H9 (cell line): ENCODE measurements around the gene HYDIN. TPM values are rescaled to one million over a fixed set of nuclear protein-coding genes. Genes with fewer than 3 reads are reported as not detected.

Source experiments
- DNase-seq: peaks from one replicate; pipeline ENCODE4 v3.0.0-alpha.2; 2017
- H2AFZ ChIP-seq: one replicate; pipeline ENCODE4 v1.6.1; 2013; ENCODE audit warnings: mild to moderate bottlenecking, low read length, control low read depth, moderate library complexity
- H2AK5ac ChIP-seq: 2 replicates; pipeline ENCODE4 v1.6.1; 2013; ENCODE audit warnings: low read length, control low read depth, mixed read lengths; ENCODE audit not compliant: insufficient read length
- H2BK120ac ChIP-seq: one replicate; pipeline ENCODE4 v1.6.1; 2013; ENCODE audit warnings: low read depth, mild to moderate bottlenecking, low read length, control low read depth, inconsistent platforms; ENCODE audit not compliant: poor library complexity, severe bottlenecking
- H2BK12ac ChIP-seq: 2 replicates; pipeline ENCODE4 v1.6.1; 2013; ENCODE audit warnings: low read length, control low read depth, mixed read lengths, low read depth; ENCODE audit not compliant: insufficient read length
- H2BK15ac ChIP-seq: 2 replicates; pipeline ENCODE4 v1.6.1; 2013; ENCODE audit warnings: low read depth, low read length, control low read depth
- H2BK20ac ChIP-seq: one replicate; pipeline ENCODE4 v1.6.1; 2013; ENCODE audit warnings: low read depth, mild to moderate bottlenecking, low read length, control low read depth, inconsistent platforms; ENCODE audit not compliant: poor library complexity, severe bottlenecking
- H2BK5ac ChIP-seq: 2 replicates; pipeline ENCODE4 v1.6.1; 2013; ENCODE audit warnings: low read length, control low read depth, mixed read lengths; ENCODE audit not compliant: insufficient read length
- H3K14ac ChIP-seq: 2 replicates; pipeline ENCODE4 v1.6.1; 2013; ENCODE audit warnings: low read length, control low read depth; ENCODE audit not compliant: insufficient read depth
- H3K18ac ChIP-seq: 2 replicates; pipeline ENCODE4 v1.6.1; 2013; ENCODE audit warnings: low read depth, mild to moderate bottlenecking, mixed read lengths, low read length, control low read depth; ENCODE audit not compliant: insufficient read length
- H3K23ac ChIP-seq: 2 replicates; pipeline ENCODE4 v1.6.1; 2013; ENCODE audit warnings: low read length, control low read depth, mixed read lengths, low read depth; ENCODE audit not compliant: insufficient read length
- H3K23me2 ChIP-seq: 2 replicates; pipeline ENCODE4 v1.6.1; 2013; ENCODE audit warnings: low read depth, mild to moderate bottlenecking, mixed read lengths, low read length, control low read depth; ENCODE audit not compliant: insufficient read length, poor library complexity, severe bottlenecking
- H3K27ac ChIP-seq: 2 replicates; pipeline ENCODE4 v1.5.1; 2013; ENCODE audit warnings: low read length, control low read depth, mixed read lengths, low read depth; ENCODE audit not compliant: insufficient read length
- H3K27me3 ChIP-seq: 2 replicates; pipeline ENCODE4 v1.6.1; 2013; ENCODE audit warnings: low read length, control low read depth, inconsistent platforms; ENCODE audit not compliant: insufficient read depth
- H3K4ac ChIP-seq: 2 replicates; pipeline ENCODE4 v1.6.1; 2013; ENCODE audit warnings: low read depth, mild to moderate bottlenecking, control low read depth, inconsistent platforms, low read length, moderate library complexity
- H3K4me1 ChIP-seq: 2 replicates; pipeline ENCODE4 v1.6.1; 2013; ENCODE audit warnings: low read length, control low read depth, inconsistent platforms; ENCODE audit not compliant: insufficient read depth
- H3K4me2 ChIP-seq: 2 replicates; pipeline ENCODE4 v1.6.1; 2013; ENCODE audit warnings: low read length, control low read depth, mixed read lengths; ENCODE audit not compliant: insufficient read length, insufficient read depth
- H3K56ac ChIP-seq: 2 replicates; pipeline ENCODE4 v1.6.1; 2013; ENCODE audit warnings: low read depth, mild to moderate bottlenecking, mixed read lengths, low read length, control low read depth; ENCODE audit not compliant: insufficient read length
- H3K79me1 ChIP-seq: 2 replicates; pipeline ENCODE4 v1.6.1; 2013; ENCODE audit warnings: low read depth, mild to moderate bottlenecking, moderate library complexity, low read length, control low read depth, inconsistent platforms; ENCODE audit not compliant: insufficient read depth, poor library complexity, severe bottlenecking
- H3K79me2 ChIP-seq: 2 replicates; pipeline ENCODE4 v1.6.1; 2013; ENCODE audit warnings: low read length, control low read depth, inconsistent platforms; ENCODE audit not compliant: insufficient read depth
- H3K9ac ChIP-seq: 2 replicates; pipeline ENCODE4 v1.6.1; 2013; ENCODE audit warnings: low read length, control low read depth, mixed read lengths; ENCODE audit not compliant: insufficient read length; ENCODE audit errors: extremely low read depth
- H3K9me3 ChIP-seq: one replicate; pipeline ENCODE4 v1.6.1; 2013; ENCODE audit warnings: low read depth, low read length, inconsistent platforms; ENCODE audit not compliant: control insufficient read depth
- H3T11ph ChIP-seq: one replicate; pipeline ENCODE4 v1.6.1; 2013; ENCODE audit warnings: mild to moderate bottlenecking, low read length, control low read depth, inconsistent platforms
- H4K20me1 ChIP-seq: one replicate; pipeline ENCODE4 v1.6.1; 2013; ENCODE audit not compliant: control insufficient read depth, insufficient read length, insufficient read depth
- H4K5ac ChIP-seq: 2 replicates; pipeline ENCODE4 v1.6.1; 2013; ENCODE audit warnings: low read depth, mild to moderate bottlenecking, mixed read lengths, low read length, control low read depth; ENCODE audit not compliant: insufficient read length
- H4K8ac ChIP-seq: replicated peaks from 2 replicates; pipeline ENCODE4 v1.6.1; 2013; ENCODE audit warnings: low read length, control low read depth, mixed read lengths, low read depth; ENCODE audit not compliant: insufficient read length
- H4K91ac ChIP-seq: 2 replicates; pipeline ENCODE4 v1.6.1; 2013; ENCODE audit warnings: low read depth, mild to moderate bottlenecking, moderate library complexity, mixed read lengths, low read length, control low read depth; ENCODE audit not compliant: insufficient read length
- H3K27ac Mint-ChIP-seq, 3 experiments: 2 replicates in 2 of 3; 3 replicates in 1 of 3; pipeline ENCODE4 v1.8.0; 2020 to 2021; ENCODE audit warnings: mixed read lengths in 3 of 3, mild to moderate bottlenecking in 1 of 3, moderate library complexity in 1 of 3
- H3K27me3 Mint-ChIP-seq: 2 replicates; pipeline ENCODE4 v1.8.0; 2021; ENCODE audit warnings: low read depth, mild to moderate bottlenecking, moderate library complexity, mixed read lengths
- H3K36me3 Mint-ChIP-seq, 3 experiments: 2 replicates in 2 of 3; 3 replicates in 1 of 3; pipeline ENCODE4 v1.8.0; 2020 to 2021; ENCODE audit warnings: low read depth in 3 of 3, mixed read lengths in 3 of 3; ENCODE audit not compliant: insufficient read depth in 1 of 3
- H3K4me1 Mint-ChIP-seq, 2 experiments: 2 replicates each; pipeline ENCODE4 v1.8.0; 2020; ENCODE audit warnings: mixed read lengths in 2 of 2
- H3K4me3 Mint-ChIP-seq, 2 experiments: 2 replicates in 1 of 2; 3 replicates in 1 of 2; pipeline ENCODE4 v1.8.0; 2020 to 2021; ENCODE audit warnings: mild to moderate bottlenecking in 2 of 2, mixed read lengths in 2 of 2, moderate library complexity in 1 of 2
- H3K9me3 Mint-ChIP-seq, 2 experiments: 2 replicates in 1 of 2; 3 replicates in 1 of 2; pipeline ENCODE4 v1.8.0; 2020; ENCODE audit warnings: mild to moderate bottlenecking in 2 of 2, mixed read lengths in 2 of 2, moderate library complexity in 1 of 2
- WGBS: extraction: QIAGEN DNeasy Blood & Tissue Kit; methylation state at CpG from one replicate; pipeline ENCODE4 v1.1.7; 2013; ENCODE audit warnings: missing lambda C conversion rate, low lambda C conversion rate, mixed read lengths; ENCODE audit not compliant: insufficient read length; ENCODE audit errors: extremely low coverage; 5-methylcytosine and 5-hydroxymethylcytosine counted together
- total RNA-seq: library from RNA; stranded (reverse); gene quantifications from 2 replicates; pipeline ENCODE4 v1.2.1, GENCODE V29; 2021
- TF ChIP-seq, protein P1 (sequence below): fragments of 200-600 bp; sonication (generic); conservative IDR thresholded peaks from 3 replicates; pipeline ENCODE4 v1.8.0; 2021; ENCODE audit warnings: antibody characterized with exemption, mild to moderate bottlenecking

Gene HYDIN
- total RNA-seq, 1 experiment from 2014 or later = 1.7 TPM

DNA sequence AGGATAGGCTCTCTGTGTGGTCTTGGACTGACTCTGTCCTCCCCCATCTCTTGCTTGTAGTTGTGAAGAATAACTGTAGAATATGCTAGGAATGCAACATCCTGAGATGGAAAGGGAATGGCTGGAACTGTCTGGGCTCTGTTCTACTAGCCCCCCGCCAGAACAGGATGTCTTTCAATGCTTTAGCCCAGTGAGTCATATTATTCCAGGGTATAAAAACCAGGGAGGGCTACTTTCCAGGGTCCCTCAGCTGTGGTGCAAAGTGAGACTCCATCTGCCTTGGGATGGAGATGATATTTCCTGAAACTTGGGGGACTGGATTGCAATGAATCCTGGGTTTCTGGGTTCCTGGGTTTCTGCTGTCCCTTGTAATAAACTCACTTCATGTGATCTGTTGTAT is 32.1 kb downstream of the HYDIN start:
- H3K14ac ChIP-seq = no peak overlapping the region
- DNase-seq = no peak
- Mint-ChIP-seq H3K36me3 (peaks cover 0 to 4% (median 0%) of the 10 kb centered on the region in 3 experiments; a peak in 3 of 7 replicates), H3K4me3 (no peak overlapping the region), H3K9me3 (peaks cover 0 to 12% of the 10 kb centered on the region in 2 experiments; a peak in 3 of 5 replicates), H3K4me1 (0 out of 4 replicates have a peak, but pooled peaks cover 0 to 4% of the 10 kb centered on the region in 2 experiments), H3K27ac (peak overlapping the region in 1 of 3 experiments; percentile 82; a peak in 1 of 7 replicates), H3K27me3 (peaks cover 3% of the 10 kb centered on the region; the same call in 1 of the 2 replicates)
- H2AFZ ChIP-seq = no peak overlapping the region
- no peaks in the 10 kb centered on the region for H3K9me3 ChIP-seq
- H3K23ac ChIP-seq = no peak overlapping the region
- no peak overlapping the region for H3K56ac ChIP-seq
- TF ChIP-seq, protein P1, sequence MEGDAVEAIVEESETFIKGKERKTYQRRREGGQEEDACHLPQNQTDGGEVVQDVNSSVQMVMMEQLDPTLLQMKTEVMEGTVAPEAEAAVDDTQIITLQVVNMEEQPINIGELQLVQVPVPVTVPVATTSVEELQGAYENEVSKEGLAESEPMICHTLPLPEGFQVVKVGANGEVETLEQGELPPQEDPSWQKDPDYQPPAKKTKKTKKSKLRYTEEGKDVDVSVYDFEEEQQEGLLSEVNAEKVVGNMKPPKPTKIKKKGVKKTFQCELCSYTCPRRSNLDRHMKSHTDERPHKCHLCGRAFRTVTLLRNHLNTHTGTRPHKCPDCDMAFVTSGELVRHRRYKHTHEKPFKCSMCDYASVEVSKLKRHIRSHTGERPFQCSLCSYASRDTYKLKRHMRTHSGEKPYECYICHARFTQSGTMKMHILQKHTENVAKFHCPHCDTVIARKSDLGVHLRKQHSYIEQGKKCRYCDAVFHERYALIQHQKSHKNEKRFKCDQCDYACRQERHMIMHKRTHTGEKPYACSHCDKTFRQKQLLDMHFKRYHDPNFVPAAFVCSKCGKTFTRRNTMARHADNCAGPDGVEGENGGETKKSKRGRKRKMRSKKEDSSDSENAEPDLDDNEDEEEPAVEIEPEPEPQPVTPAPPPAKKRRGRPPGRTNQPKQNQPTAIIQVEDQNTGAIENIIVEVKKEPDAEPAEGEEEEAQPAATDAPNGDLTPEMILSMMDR = no peak
- H3K18ac ChIP-seq = no peak overlapping the region
- no peak overlapping the region for H4K8ac ChIP-seq
- no peaks in the 10 kb centered on the region for H3K27me3 ChIP-seq
- no peak overlapping the region for H2BK5ac ChIP-seq
- H3K23me2 ChIP-seq = no peaks in the 10 kb centered on the region
- H3K4me2 ChIP-seq = no peak overlapping the region
- no peak overlapping the region for H2BK20ac ChIP-seq
- H4K5ac ChIP-seq = no peak overlapping the region
- no peak overlapping the region for H2AK5ac ChIP-seq
- no peaks in the 10 kb centered on the region for H3K79me1 ChIP-seq
- WGBS = no CpG with 5 or more reads among the region's 1 CpG
- H3K4me1 ChIP-seq = no peaks in the 10 kb centered on the region
- H4K20me1 ChIP-seq = no peaks in the 10 kb centered on the region
- H2BK120ac ChIP-seq = no peak overlapping the region
- no peak overlapping the region for H3K9ac ChIP-seq
- H2BK12ac ChIP-seq = no peak overlapping the region
- no peak overlapping the region for H4K91ac ChIP-seq
- H2BK15ac ChIP-seq = no peak overlapping the region
- H3T11ph ChIP-seq = no peak overlapping the region
- H3K4ac ChIP-seq = no peak overlapping the region
- no peaks in the 10 kb centered on the region for H3K79me2 ChIP-seq
- H3K27ac ChIP-seq = no peak overlapping the region
